Retina (tissue), 1 donor: ENCODE measurements around the gene HPCAL1.
"Not testable (repeated sequence)": the region's sequence is repeated elsewhere in the genome, so short reads cannot be mapped to it uniquely, and the experiment has no call there.

Experiments used
- DNase-seq: peaks from one replicate; pipeline ENCODE4 v3.0.0-alpha.2; 2016

HPCAL1 gene

GRCh38 chr2:10448576-10449485 is 146.1 kb downstream of the HPCAL1 start:
- DNase-seq, result peak; percentile 92

- DNase-seq, result no peak
Measured at GRCh38 chr2:10449486-10449831, 146.8 kb downstream of the HPCAL1 start.

- no peak for DNase-seq
Measured at GRCh38 chr2:10449838-10450691, 147.4 kb downstream of the HPCAL1 start.

- DNase-seq, result no peak
Measured at GRCh38 chr2:10451819-10452218, 149.1 kb downstream of the HPCAL1 start.

GRCh38 chr2:10452312-10452711 is 149.6 kb downstream of the HPCAL1 start:
- no peak for DNase-seq

GRCh38 chr2:10452956-10453904 is 150.5 kb downstream of the HPCAL1 start:
- DNase-seq, result no peak

- DNase-seq, result no peak
Measured at GRCh38 chr2:10453905-10454298, 151.2 kb downstream of the HPCAL1 start.

GRCh38 chr2:10454505-10454904 is 151.8 kb downstream of the HPCAL1 start:
- DNase-seq, result no peak

- not testable (repeated sequence) for DNase-seq
Measured at GRCh38 chr2:10457195-10457594, 154.5 kb downstream of the HPCAL1 start.

GRCh38 chr2:10457846-10458598 is 155.3 kb downstream of the HPCAL1 start:
- no peak for DNase-seq

GRCh38 chr2:10460366-10460796 is 157.7 kb downstream of the HPCAL1 start:
- no peak for DNase-seq

- DNase-seq, result no peak
Measured at GRCh38 chr2:10462178-10463083, 159.7 kb downstream of the HPCAL1 start.

- DNase-seq, result no peak
Measured at GRCh38 chr2:10465910-10466309, 163.2 kb downstream of the HPCAL1 start.

- no peak for DNase-seq
Measured at GRCh38 chr2:10466801-10467200, 164.1 kb downstream of the HPCAL1 start.

GRCh38 chr2:10467401-10467800 is 164.7 kb downstream of the HPCAL1 start:
- DNase-seq, result no peak

GRCh38 chr2:10469301-10469700 is 166.6 kb downstream of the HPCAL1 start:
- no peak for DNase-seq

- no peak for DNase-seq
Measured at GRCh38 chr2:10469955-10470608, 167.4 kb downstream of the HPCAL1 start.

GRCh38 chr2:10471046-10471571 is 168.4 kb downstream of the HPCAL1 start:
- no peak for DNase-seq

GRCh38 chr2:10471955-10472354 is 169.3 kb downstream of the HPCAL1 start:
- no peak for DNase-seq
